ENCODE data around the gene LAG3.
"Not testable (repeated sequence)": the region's sequence is repeated elsewhere in the genome, so short reads cannot be mapped to it uniquely, and the experiment has no call there.

LAG3 gene

GRCh38 chr12:6772331-6772695, at the start of gene LAG3:
Gene LAG3, plus strand, starts transcription at chr12:6772520. Its CDS starts 333 bp downstream, at chr12:6772853.
- DNase-seq = no peak

- DNase-seq = no peak
Observed at GRCh38 chr12:6722863-6723262, 49.5 kb upstream of the LAG3 start.

- DNase-seq = peak; percentile 79 to 89 (median 83)
Observed at GRCh38 chr12:6723607-6724408, 48.5 kb upstream of the LAG3 start, which contains the start of gene COPS7A. Gene COPS7A, plus strand, starts transcription at chr12:6724046. Its CDS starts 611 bp downstream, at chr12:6724657.

- DNase-seq = no peak
Observed at GRCh38 chr12:6724409-6724797, 47.9 kb upstream of the LAG3 start.

- DNase-seq = no peak
Observed at GRCh38 chr12:6725350-6725749, 47.0 kb upstream of the LAG3 start.

- DNase-seq = no peak
Observed at GRCh38 chr12:6729186-6729585, 43.1 kb upstream of the LAG3 start.

- DNase-seq = no peak
Observed at GRCh38 chr12:6730169-6730568, 42.2 kb upstream of the LAG3 start.

GRCh38 chr12:6734506-6735387, 37.6 kb upstream of the LAG3 start:
- DNase-seq = no peak

GRCh38 chr12:6735448-6736191, 36.7 kb upstream of the LAG3 start:
- peak in 2 of 4 experiments; percentile 23 to 30 for DNase-seq

GRCh38 chr12:6736754-6737153, 35.6 kb upstream of the LAG3 start:
- DNase-seq = no peak

GRCh38 chr12:6742080-6742479, 30.2 kb upstream of the LAG3 start:
- not testable (repeated sequence) for DNase-seq

GRCh38 chr12:6742834-6743233, 29.5 kb upstream of the LAG3 start:
- DNase-seq = no peak

GRCh38 chr12:6743300-6743699, 29.0 kb upstream of the LAG3 start:
- DNase-seq = not testable (repeated sequence)

GRCh38 chr12:6745741-6746525, 26.4 kb upstream of the LAG3 start:
- peak in 1 of 4 experiments; percentile 16 for DNase-seq

GRCh38 chr12:6747216-6747615, 25.1 kb upstream of the LAG3 start:
- no peak for DNase-seq

GRCh38 chr12:6748761-6749160, 23.6 kb upstream of the LAG3 start:
- DNase-seq = no peak

GRCh38 chr12:6750506-6750905, 21.8 kb upstream of the LAG3 start:
- no peak for DNase-seq

GRCh38 chr12:6751767-6752166, 20.6 kb upstream of the LAG3 start:
- no peak for DNase-seq

- no peak for DNase-seq
Observed at GRCh38 chr12:6752167-6752920, 20.0 kb upstream of the LAG3 start.

GRCh38 chr12:6752921-6753771, 19.2 kb upstream of the LAG3 start, which contains the start of gene MLF2:
Gene MLF2, minus strand, starts transcription at chr12:6753141. Its CDS starts 807 bp downstream, at chr12:6752334.
- DNase-seq = peak; percentile 84 to 95 (median 94)
